ENCODE results near the gene BACH2. TPM values are rescaled to one million over a fixed set of nuclear protein-coding genes. Genes with fewer than 3 reads are reported as not detected.

Gene BACH2
- total RNA-seq, 1 donor from 2014 or later = 5.0 TPM

DNA sequence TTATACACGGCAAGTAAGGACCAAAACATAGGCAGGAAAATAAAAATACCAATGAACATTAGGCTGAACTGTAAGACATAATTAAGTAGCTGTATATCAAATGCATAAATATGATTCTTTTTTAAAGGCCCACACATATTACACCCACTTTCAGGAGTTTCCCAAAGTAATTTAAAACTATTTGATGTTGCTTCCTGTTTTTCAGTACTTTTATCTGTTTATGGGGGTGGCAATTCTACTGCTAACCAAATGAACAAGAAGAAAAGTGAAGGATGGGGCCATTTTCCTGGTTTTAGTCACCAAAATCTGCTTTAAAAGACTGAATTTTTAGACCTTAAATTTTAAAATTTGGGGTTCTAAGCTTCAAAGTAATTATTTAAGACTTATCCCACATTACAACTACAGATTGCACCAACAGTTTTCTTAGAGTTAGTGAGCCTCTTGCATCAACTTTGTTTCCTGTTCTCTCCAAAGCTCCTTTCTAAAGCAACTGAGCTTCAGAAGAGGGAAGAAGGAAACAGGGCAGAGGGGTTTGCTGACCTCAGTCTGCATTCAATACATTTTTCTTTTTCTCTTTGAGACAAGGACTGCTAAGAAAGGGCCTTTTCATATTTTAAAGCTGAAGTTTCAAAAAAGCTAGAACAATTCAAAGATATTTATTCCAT is 191.0 kb downstream of the BACH2 start:
- Histone ChIP-seq H3K4me3 (ENCODE audit: low read depth, low read length) (no peak overlapping the region), H3K36me3 (ENCODE audit: control insufficient read depth, insufficient read depth, low read length) (no peaks in the 10 kb centered on the region), H3K27me3 (ENCODE audit: control insufficient read depth, insufficient read depth, low read length) (no peaks in the 10 kb centered on the region)
- no peak for DNase-seq (ENCODE audit: low read depth)
- TF ChIP-seq CTCF (IDR thresholded peaks at IDR 0.05; ENCODE audit: insufficient read depth, low read length, poor library complexity, severe bottlenecking) = no peak

- no peak overlapping the region for H3K4me3 ChIP-seq (ENCODE audit: low read depth, low read length)
- DNase-seq (ENCODE audit: low read depth) = no peak
- no peak for TF ChIP-seq CTCF (IDR thresholded peaks at IDR 0.05; ENCODE audit: insufficient read depth, low read length, poor library complexity, severe bottlenecking)
These were observed 193.4 kb downstream of the BACH2 start for GRCh38 chr6:90103056-90103800.

GRCh38 chr6:90101403-90101802 is 195.2 kb downstream of the BACH2 start:
- Histone ChIP-seq H3K4me3 (ENCODE audit: low read depth, low read length) (no peak overlapping the region), H3K27me3 (ENCODE audit: control insufficient read depth, insufficient read depth, low read length) (no peaks in the 10 kb centered on the region), H3K36me3 (ENCODE audit: control insufficient read depth, insufficient read depth, low read length) (no peaks in the 10 kb centered on the region)
- no peak for DNase-seq (ENCODE audit: low read depth)
- TF ChIP-seq CTCF (IDR thresholded peaks at IDR 0.05; ENCODE audit: insufficient read depth, low read length, poor library complexity, severe bottlenecking) = no peak

More at GRCh38 chr6:90103056-90103800, 193.4 kb downstream of the BACH2 start:
- Histone ChIP-seq H3K36me3 (ENCODE audit: control insufficient read depth, insufficient read depth, low read length) (no peaks in the 10 kb centered on the region), H3K27me3 (ENCODE audit: control insufficient read depth, insufficient read depth, low read length) (no peaks in the 10 kb centered on the region)

- TF ChIP-seq CTCF (IDR thresholded peaks at IDR 0.05; ENCODE audit: insufficient read depth, low read length, poor library complexity, severe bottlenecking) = no peak
- no peaks in the 10 kb centered on the region for H3K36me3 ChIP-seq (ENCODE audit: control insufficient read depth, insufficient read depth, low read length)
- no peak overlapping the region for H3K4me3 ChIP-seq (ENCODE audit: low read depth, low read length)
- no peaks in the 10 kb centered on the region for H3K27me3 ChIP-seq (ENCODE audit: control insufficient read depth, insufficient read depth, low read length)
- no peak for DNase-seq (ENCODE audit: low read depth)
These were observed 196.5 kb downstream of the BACH2 start for GRCh38 chr6:90100059-90100665.

DNA sequence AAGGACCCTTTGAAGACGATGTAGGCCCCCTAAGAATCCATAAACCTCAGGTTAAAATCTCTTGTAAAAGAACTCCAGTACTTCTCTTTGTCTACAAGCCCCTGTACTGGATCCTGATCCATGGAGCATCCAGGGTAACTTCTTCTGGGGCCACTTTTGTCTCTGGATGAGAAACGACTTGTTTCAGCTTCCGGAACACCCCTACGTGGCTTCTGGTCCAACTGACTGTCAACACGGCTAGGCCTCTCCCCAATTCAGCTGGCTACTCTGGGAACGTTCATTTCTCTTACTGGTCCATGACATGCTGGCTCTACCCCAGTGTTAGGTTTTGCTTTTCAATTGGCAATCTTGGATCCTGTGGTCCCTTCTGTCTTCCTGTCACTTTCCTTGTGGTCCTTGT is 198.0 kb downstream of the BACH2 start:
- Histone ChIP-seq H3K36me3 (ENCODE audit: control insufficient read depth, insufficient read depth, low read length) (no peaks in the 10 kb centered on the region), H3K27me3 (ENCODE audit: control insufficient read depth, insufficient read depth, low read length) (no peaks in the 10 kb centered on the region), H3K4me3 (ENCODE audit: low read depth, low read length) (no peak overlapping the region)
- TF ChIP-seq CTCF (IDR thresholded peaks at IDR 0.05; ENCODE audit: insufficient read depth, low read length, poor library complexity, severe bottlenecking) = no peak
- no peak for DNase-seq (ENCODE audit: low read depth)

Data from kidney epithelial cell (primary cell).